ENCODE results near the gene EXPH5.

GRCh38 chr11:108508653-108509593 is 84.6 kb downstream of the EXPH5 start:
- TF ChIP-seq CTCF (IDR thresholded peaks at IDR 0.05) (no peak), POLR2A (IDR thresholded peaks at IDR 0.05) (no peak)
